ENCODE results near the gene USP48. TPM values are rescaled to one million over a fixed set of nuclear protein-coding genes. Genes with fewer than 3 reads are reported as not detected.

Gene USP48
- total RNA-seq, 3 donors from 2014 or later: 39.1 to 70.6 (median 52.2) TPM

DNA sequence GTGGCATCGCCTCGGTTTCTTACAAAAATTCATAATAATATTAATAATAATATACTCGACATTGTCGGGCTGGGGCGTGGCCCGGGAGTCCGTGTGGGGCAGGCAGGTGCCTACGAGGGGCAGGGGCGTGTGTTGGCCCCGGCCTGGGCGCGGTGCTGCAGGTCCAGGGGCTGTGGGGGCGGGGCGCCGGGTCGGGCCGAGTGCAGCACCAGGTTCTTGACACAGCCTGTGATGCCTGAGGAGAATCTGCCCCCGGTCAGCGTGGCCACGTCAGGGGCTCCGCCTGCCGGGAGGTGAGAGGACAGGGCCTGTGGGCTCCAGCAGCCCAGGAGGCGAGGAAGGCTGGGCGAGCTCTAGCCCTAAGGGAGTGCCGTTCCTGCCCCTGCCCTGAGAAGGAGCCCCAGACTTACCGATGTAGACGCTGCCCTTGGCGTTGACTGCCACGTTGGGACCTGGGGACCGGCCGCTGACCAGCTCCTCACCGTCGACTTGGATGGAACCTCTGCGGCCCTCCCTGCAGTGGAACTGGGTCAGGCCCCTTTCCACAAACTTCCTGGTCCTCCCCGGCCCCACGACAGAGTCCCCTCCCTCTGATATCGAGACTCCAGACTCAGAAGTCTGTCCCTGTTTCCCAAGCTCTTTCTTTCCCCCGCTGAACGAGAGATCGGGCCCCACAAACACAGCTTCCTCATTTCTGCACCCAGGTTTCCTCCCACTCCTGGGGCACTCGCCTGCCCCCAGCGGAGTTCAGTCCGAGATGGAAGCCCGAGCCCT is 40.4 kb upstream of the USP48 start:
- intact Hi-C loops (cut with DNase I, micrococcal nuclease): no loop called here
- peaks cover 4% of the 10 kb centered on the region for H3K36me3 ChIP-seq (ENCODE audit: low read depth)

DNA sequence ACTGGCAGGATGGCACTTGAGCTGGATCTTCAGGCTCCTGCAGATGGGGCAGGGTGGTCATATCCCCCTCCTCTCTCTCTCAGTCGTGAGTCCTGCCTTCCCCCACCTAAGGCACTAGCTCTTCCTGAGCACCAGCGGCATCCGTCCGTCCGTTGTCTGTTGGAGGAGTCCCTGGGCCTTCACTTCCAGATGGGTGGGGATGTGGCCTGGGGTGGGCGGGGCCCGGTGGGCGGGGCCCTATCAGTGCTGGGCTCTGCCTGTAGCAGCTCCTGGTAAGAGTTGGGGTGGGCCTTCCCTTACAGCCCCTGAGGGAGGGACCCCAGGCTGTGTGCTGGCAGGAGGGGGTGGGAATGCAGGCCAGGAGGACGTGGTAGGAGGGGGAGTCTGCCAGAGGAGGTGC is 39.4 kb upstream of the USP48 start:
- Histone ChIP-seq H3K4me1 (ENCODE audit: low read depth) (no peaks in the 10 kb centered on the region), H3K36me3 (ENCODE audit: low read depth) (no peaks in the 10 kb centered on the region), H3K4me3 (no peak overlapping the region), H3K9me3 (no peaks in the 10 kb centered on the region)
- no peak for TF ChIP-seq CTCF (IDR thresholded peaks at IDR 0.05)
- intact Hi-C loops (cut with DNase I, micrococcal nuclease): no loop called here
- peak; percentile 35 for ATAC-seq
- DNase-seq: peak in 2 of 3 donors; percentile 19 to 49

More for the DNA sequence above, 40.4 kb upstream of the USP48 start:
- DNase-seq: no peak
- Histone ChIP-seq H3K4me3 (no peak overlapping the region), H3K9me3 (no peaks in the 10 kb centered on the region), H3K4me1 (ENCODE audit: low read depth) (no peaks in the 10 kb centered on the region)
- TF ChIP-seq CTCF (IDR thresholded peaks at IDR 0.05): no peak
- ATAC-seq: no peak

DNA sequence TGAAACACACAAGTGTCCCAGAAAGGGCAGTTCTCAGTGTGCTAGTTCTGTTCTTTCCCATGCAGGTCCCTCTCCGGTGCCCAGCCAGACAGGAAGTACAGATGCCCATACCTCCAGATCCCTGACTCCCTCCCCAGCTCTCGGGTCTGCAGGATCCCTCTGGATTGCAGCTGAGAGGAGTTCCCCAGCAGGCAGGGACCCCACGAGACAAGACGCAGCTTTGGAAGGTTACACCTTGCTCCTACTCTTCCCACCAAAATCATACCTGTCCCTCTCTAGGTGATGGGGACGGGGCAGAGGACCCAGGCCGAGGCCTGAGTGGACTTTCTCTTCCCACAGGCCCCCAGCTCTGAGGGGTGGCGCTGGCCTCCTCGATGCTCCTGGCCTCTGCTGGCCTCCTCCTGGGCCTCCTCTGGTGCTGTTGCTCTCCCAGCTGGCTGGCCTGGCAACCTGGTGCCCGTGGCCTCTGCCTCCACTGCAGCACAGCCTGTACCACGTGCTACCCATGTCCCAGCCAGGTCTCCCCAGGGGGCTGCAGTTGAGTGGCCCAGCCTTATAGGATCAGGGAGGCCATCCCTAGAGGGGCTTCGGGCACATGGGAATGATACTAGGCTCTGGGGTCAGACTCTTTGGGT is 38.6 kb upstream of the USP48 start:
- no peak for TF ChIP-seq CTCF (IDR thresholded peaks at IDR 0.05)
- intact Hi-C loops (cut with DNase I, micrococcal nuclease): no loop called here
- Histone ChIP-seq H3K36me3 (ENCODE audit: low read depth) (no peaks in the 10 kb centered on the region), H3K4me1 (ENCODE audit: low read depth) (no peaks in the 10 kb centered on the region), H3K9me3 (no peaks in the 10 kb centered on the region), H3K4me3 (no peak overlapping the region)
- no peak for ATAC-seq
- no peak for DNase-seq

GRCh38 chr1:21820597-21821232 is 37.8 kb upstream of the USP48 start:
- no peak for ATAC-seq

GRCh38 chr1:21818656-21819055 is 35.7 kb upstream of the USP48 start:
- intact Hi-C loops (cut with DNase I, micrococcal nuclease): no loop called here
- Histone ChIP-seq H3K4me3 (no peak overlapping the region), H3K36me3 (ENCODE audit: low read depth) (no peaks in the 10 kb centered on the region), H3K9me3 (no peaks in the 10 kb centered on the region), H3K4me1 (ENCODE audit: low read depth) (no peaks in the 10 kb centered on the region)
- DNase-seq (peak in 2 of 3 donors; percentile 56 to 69), ATAC-seq (peak; percentile 81)
- no peak for TF ChIP-seq CTCF (IDR thresholded peaks at IDR 0.05)

More at GRCh38 chr1:21820597-21821232, 37.8 kb upstream of the USP48 start:
- Histone ChIP-seq H3K4me3 (no peak overlapping the region), H3K9me3 (no peaks in the 10 kb centered on the region), H3K4me1 (ENCODE audit: low read depth) (no peaks in the 10 kb centered on the region), H3K36me3 (ENCODE audit: low read depth) (no peaks in the 10 kb centered on the region)
- intact Hi-C loops (cut with DNase I, micrococcal nuclease): no loop called here
- no peak for DNase-seq
- no peak for TF ChIP-seq CTCF (IDR thresholded peaks at IDR 0.05)
